Measurements from ENCODE around the gene CACNG6. TPM values are rescaled to one million over a fixed set of nuclear protein-coding genes. Genes with fewer than 3 reads are reported as not detected.
A peak's percentile ranks its signal among the peaks of the same experiment; 100 is the strongest.

CACNG6 gene
- total and polyA plus RNA-seq, 2 of the 13 experiments (the other 11 are each of a cell fraction or from before 2014, with no cell fraction given) = not detected

GRCh38 chr19:53944933-53945332 lies 46.5 kb upstream of the CACNG6 start:
- FAIRE-seq (no peak), ATAC-seq (no peak), DNase-seq (ENCODE audit: low spot score) (no peak)
- Histone ChIP-seq H3K4me2 (ENCODE audit: low read depth, low read length) (no peak overlapping the region), H3K27me3 (ENCODE audit: control insufficient read depth in 1 of 2, insufficient read depth in 2 of 2, low read length in 2 of 2) (peaks cover 0 to 34% of the 10 kb centered on the region in 2 experiments; a peak in 2 of 5 replicates), H3K4me3 (replicated peaks in 1 of 3; ENCODE audit: insufficient read depth in 1 of 3, low read depth in 2 of 3, low read length in 3 of 3) (no peak overlapping the region), H3K4me1 (ENCODE audit: insufficient read depth, low read length) (no peaks in the 10 kb centered on the region), H3K9me3 (ENCODE audit: low read length) (no peaks in the 10 kb centered on the region), H3K27ac (ENCODE audit: extremely low read length, insufficient read depth, low read length) (no peak overlapping the region), H3K9ac (ENCODE audit: insufficient read depth, low read depth, low read length) (no peak overlapping the region), H2AFZ (ENCODE audit: low read length) (no peak overlapping the region), H3K79me2 (ENCODE audit: insufficient read depth, low read length) (no peaks in the 10 kb centered on the region), H4K20me1 (ENCODE audit: insufficient read depth, low read length) (0 out of 2 replicates have a peak, but pooled peaks cover 2% of the 10 kb centered on the region), H3K36me3 (replicated peaks in 1 of 2; ENCODE audit: control insufficient read depth in 1 of 2, insufficient read depth in 2 of 2, low read length in 2 of 2) (no peaks in the 10 kb centered on the region)
- ChIA-PET CTCF (ENCODE audit: low intra/inter-chr PET ratio, low total read pairs) (no interaction called here), POLR2A (no interaction called here)
- WGBS (ENCODE audit: low lambda C conversion rate) = 5% methylated on average over 2 of the region's 4 CpGs
- intact Hi-C loops (cut with micrococcal nuclease; ENCODE audit: unreplicated experiment) (no loop called here), in situ Hi-C loops (cut with HindIII; ENCODE audit: extremely low pct_ligation_motif_present, low pct_unique_long_range_greater_than_20kb) (no loop called here)
- BruUV-seq (replicated peaks) = no TSS peak
- TF ChIP-seq MLXIP (CRISPR knock-in tag; IDR thresholded peaks at IDR 0.05; ENCODE audit: borderline replicate concordance) (no peak), ZNF407 (CRISPR knock-in tag; IDR thresholded peaks at IDR 0.05; ENCODE audit: not compliant biosample characterization) (no peak), ZNF629 (CRISPR knock-in tag; conservative IDR thresholded peaks at IDR 0.05) (0 out of 2 replicates have a peak, but pooled peaks have one; percentile 10)

All from HepG2 (cell line).